OCI-LY1 (cell line): ENCODE results near the gene LIMS2.

ENCODE experiments used
- EZH2 ChIP-seq: fragments of 200-600 bp; sonication (generic), shearing (Covaris generic); IDR thresholded peaks from 2 replicates; pipeline ENCODE4 v1.8.0; 2017; ENCODE audit warnings: borderline replicate concordance, mixed run types, mild to moderate bottlenecking, antibody characterized with exemption, low read length, moderate library complexity, mixed read lengths
- TF ChIP-seq, protein P1 (sequence below): fragments of 200-600 bp; sonication (generic), shearing (Covaris generic); IDR thresholded peaks from 2 replicates; pipeline ENCODE4 v1.5.1; 2017; ENCODE audit warnings: mild to moderate bottlenecking, antibody characterized with exemption, low read length, moderate library complexity, mixed read lengths

DNA sequence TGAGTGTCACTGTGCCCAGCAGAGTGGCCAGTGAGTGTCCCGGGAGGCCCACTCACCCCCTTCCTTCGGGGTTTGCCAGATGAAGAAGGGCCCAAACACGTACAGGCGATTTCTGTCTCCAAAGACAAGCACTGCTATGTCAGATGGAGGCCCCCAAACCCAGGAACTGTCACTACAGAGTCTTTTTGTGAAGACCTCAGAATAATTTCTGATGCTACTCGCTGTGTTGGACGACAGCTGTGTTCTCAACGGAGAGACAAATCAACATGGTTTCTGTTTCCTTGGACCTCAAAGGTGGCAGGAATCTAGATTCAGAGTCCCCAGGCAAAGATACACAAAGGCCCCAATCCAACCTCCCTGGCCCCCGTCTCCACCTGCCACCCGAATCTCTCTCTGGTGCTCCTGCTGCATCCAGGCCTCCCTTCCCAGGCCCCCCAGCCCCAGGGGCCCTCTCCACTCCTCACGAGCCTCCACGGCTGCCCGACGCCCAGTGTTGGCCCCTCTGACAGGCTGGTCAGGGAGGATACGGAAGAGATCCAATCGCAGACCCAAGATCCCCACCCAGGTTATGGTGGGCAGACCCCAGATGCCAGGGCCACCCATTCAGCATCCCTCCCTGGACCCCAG lies 31.8 kb downstream of the LIMS2 start:
- TF ChIP-seq, protein P1, sequence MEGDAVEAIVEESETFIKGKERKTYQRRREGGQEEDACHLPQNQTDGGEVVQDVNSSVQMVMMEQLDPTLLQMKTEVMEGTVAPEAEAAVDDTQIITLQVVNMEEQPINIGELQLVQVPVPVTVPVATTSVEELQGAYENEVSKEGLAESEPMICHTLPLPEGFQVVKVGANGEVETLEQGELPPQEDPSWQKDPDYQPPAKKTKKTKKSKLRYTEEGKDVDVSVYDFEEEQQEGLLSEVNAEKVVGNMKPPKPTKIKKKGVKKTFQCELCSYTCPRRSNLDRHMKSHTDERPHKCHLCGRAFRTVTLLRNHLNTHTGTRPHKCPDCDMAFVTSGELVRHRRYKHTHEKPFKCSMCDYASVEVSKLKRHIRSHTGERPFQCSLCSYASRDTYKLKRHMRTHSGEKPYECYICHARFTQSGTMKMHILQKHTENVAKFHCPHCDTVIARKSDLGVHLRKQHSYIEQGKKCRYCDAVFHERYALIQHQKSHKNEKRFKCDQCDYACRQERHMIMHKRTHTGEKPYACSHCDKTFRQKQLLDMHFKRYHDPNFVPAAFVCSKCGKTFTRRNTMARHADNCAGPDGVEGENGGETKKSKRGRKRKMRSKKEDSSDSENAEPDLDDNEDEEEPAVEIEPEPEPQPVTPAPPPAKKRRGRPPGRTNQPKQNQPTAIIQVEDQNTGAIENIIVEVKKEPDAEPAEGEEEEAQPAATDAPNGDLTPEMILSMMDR = no peak
- no peak for TF ChIP-seq EZH2
